ENCODE data around the gene ZBTB43. TPM values are rescaled to one million over a fixed set of nuclear protein-coding genes. Genes with fewer than 3 reads are reported as not detected.

Gene ZBTB43
- total and polyA plus RNA-seq, 3 experiments from 2014 or later: 14.6 to 22.8 (median 21.8) TPM

DNA sequence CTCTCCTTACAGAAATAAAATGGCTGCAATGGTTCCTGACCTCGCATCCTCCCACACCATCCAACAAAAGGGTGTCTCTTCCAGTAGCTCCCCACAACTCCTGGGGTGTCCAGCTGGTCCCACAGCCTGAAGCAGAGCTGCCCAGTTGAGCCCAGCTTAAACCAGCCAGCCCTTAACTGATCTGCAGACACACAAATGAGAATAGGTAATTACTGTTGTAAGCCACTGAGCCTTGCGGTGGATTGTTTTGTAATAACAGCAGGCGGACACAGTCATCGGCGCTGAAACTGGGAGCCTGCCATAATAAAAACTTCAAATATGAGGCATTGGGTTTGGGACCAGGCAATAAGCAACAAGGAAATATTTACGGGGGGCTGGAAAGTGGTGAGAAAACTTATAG, 10.4 kb upstream of the ZBTB43 start:
- POLR2A ChIA-PET: no interaction called here
- no peaks in the 10 kb centered on the region for H3K4me1 Mint-ChIP-seq
- DNase-seq: no peak
- H3K4me3 Mint-ChIP-seq: no peak overlapping the region
- peaks cover 0 to 5% (median 2%) of the 10 kb centered on the region in 3 donors for H3K36me3 Mint-ChIP-seq
- Histone ChIP-seq H3K4me1 (ENCODE audit: insufficient read depth, low read length) (no peaks in the 10 kb centered on the region), H3K27me3 (ENCODE audit: insufficient read depth, low read length, poor library complexity, severe bottlenecking) (peaks cover 9% of the 10 kb centered on the region), H3K9me3 (ENCODE audit: low read length) (no peaks in the 10 kb centered on the region), H3K36me3 (ENCODE audit: insufficient read depth, low read length) (no peaks in the 10 kb centered on the region), H3K27ac (ENCODE audit: low read depth, low read length) (no peak overlapping the region), H3K4me3 (ENCODE audit: low read length) (no peak overlapping the region)
- no peak overlapping the region for H3K27ac Mint-ChIP-seq
- H3K27me3 Mint-ChIP-seq: peaks cover 32 to 35% of the 10 kb centered on the region in 2 donors
- CTCF ChIA-PET: interaction anchor here (1.5 to 1.6 kb wide), 3 partner anchors 10 to 89 kb away, joined by 3 to 6 read pairs (median 3); no protein-coding TSS in a partner anchor
- H3K9me3 Mint-ChIP-seq: peaks cover 0 to 4% (median 0%) of the 10 kb centered on the region in 5 donors

DNA sequence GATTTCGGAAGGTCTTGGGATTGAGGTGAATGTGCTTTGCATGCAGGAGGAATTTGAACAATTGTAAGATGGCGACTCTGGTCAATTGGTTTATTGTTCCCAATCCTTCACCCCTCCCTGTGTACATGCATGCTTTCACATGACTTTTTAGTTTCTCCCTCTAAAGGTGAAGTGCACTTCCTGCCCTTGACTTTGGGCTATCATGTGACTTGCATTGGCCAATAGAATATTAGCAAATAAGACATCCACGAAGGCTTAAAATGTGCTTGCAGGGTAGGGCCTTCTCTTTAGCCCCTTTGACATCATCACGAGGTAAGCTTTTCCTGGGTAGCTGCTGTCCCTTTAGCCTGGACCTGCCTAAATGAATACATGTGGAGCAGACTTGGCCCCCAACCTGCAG, 8.1 kb upstream of the ZBTB43 start:
- no peaks in the 10 kb centered on the region for H3K4me1 Mint-ChIP-seq
- Histone ChIP-seq H3K4me3 (ENCODE audit: low read length) (no peak overlapping the region), H3K27me3 (ENCODE audit: insufficient read depth, low read length, poor library complexity, severe bottlenecking) (no peaks in the 10 kb centered on the region), H3K9me3 (ENCODE audit: low read length) (no peaks in the 10 kb centered on the region), H3K36me3 (ENCODE audit: insufficient read depth, low read length) (no peaks in the 10 kb centered on the region), H3K27ac (ENCODE audit: low read depth, low read length) (no peak overlapping the region), H3K4me1 (ENCODE audit: insufficient read depth, low read length) (no peaks in the 10 kb centered on the region)
- no peak overlapping the region for H3K4me3 Mint-ChIP-seq
- H3K27ac Mint-ChIP-seq: no peak overlapping the region
- H3K9me3 Mint-ChIP-seq: peaks cover 0 to 4% (median 0%) of the 10 kb centered on the region in 5 donors
- CTCF ChIA-PET: interaction anchor here (0.6 kb wide), 1 partner anchor 47 kb away, joined by 3 read pairs; no protein-coding TSS in a partner anchor
- H3K36me3 Mint-ChIP-seq: peaks cover 0 to 5% (median 2%) of the 10 kb centered on the region in 3 donors
- no peak for DNase-seq
- H3K27me3 Mint-ChIP-seq: peaks cover 19 to 22% of the 10 kb centered on the region in 2 donors
- POLR2A ChIA-PET: no interaction called here

DNA sequence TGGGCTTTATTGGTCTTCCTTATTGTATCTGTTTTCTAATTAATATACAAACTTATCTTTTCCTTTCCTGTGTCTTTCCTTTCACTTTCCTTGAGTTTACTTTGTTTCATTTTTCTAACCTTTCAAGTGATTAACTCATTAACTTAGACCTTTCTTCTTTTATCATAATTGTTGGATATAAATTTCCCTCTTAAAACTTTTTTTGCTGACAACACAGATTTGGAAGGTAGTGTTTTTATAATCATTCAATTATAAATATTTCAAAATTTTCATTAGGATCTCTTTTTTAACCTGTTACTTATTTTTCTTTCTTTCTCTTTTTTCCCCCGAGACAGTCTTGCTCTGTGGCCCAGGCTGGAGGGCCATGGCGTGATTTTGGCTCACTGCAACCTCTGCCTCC, 6.9 kb upstream of the ZBTB43 start:
- DNase-seq: no peak
- no peaks in the 10 kb centered on the region for H3K9me3 ChIP-seq (ENCODE audit: low read length)
- no peaks in the 10 kb centered on the region for H3K27me3 ChIP-seq (ENCODE audit: insufficient read depth, low read length, poor library complexity, severe bottlenecking)
- Mint-ChIP-seq H3K4me3 (no peak overlapping the region), H3K9me3 (peaks cover 0 to 4% (median 0%) of the 10 kb centered on the region in 5 donors), H3K27ac (no peak overlapping the region), H3K36me3 (peaks cover 0 to 5% (median 2%) of the 10 kb centered on the region in 3 donors), H3K27me3 (peaks cover 10 to 12% of the 10 kb centered on the region in 2 donors), H3K4me1 (no peaks in the 10 kb centered on the region)
- no peak overlapping the region for H3K4me3 ChIP-seq (ENCODE audit: low read length)
- CTCF ChIA-PET: no interaction called here
- H3K27ac ChIP-seq (ENCODE audit: low read depth, low read length): no peak overlapping the region
- POLR2A ChIA-PET: no interaction called here
- no peaks in the 10 kb centered on the region for H3K4me1 ChIP-seq (ENCODE audit: insufficient read depth, low read length)
- H3K36me3 ChIP-seq (ENCODE audit: insufficient read depth, low read length): no peaks in the 10 kb centered on the region

DNA sequence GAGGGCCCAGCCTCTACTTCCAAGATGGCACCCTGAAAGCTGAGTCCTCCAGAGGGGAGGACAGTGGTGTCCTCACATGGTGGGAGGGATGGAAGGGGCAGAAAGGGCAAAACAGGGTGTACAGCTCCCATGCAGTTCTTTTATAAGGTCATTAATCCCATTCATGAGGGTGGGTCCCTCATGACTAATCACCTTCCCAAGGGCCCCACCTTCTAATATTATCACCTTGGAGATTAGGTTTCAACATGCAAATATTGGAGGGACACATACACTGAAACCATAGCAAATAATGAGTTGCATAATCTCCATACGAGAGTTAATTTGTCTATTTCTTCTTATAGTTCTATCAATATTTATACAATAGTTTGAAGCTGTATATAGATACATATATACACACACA, 5.8 kb upstream of the ZBTB43 start:
- Mint-ChIP-seq H3K4me3 (no peak overlapping the region), H3K9me3 (peaks cover 0 to 4% (median 0%) of the 10 kb centered on the region in 5 donors), H3K36me3 (peaks cover 0 to 5% (median 2%) of the 10 kb centered on the region in 3 donors), H3K4me1 (peaks cover 2 to 3% (median 3%) of the 10 kb centered on the region in 3 donors), H3K27me3 (peaks cover 4 to 7% of the 10 kb centered on the region in 2 donors), H3K27ac (no peak overlapping the region)
- ChIA-PET POLR2A (no interaction called here), CTCF (interaction anchor here (1.0 to 1.3 kb wide), 2 partner anchors 10 to 18 kb away, joined by 3 to 5 read pairs; no protein-coding TSS in a partner anchor)
- Histone ChIP-seq H3K27ac (ENCODE audit: low read depth, low read length) (no peak overlapping the region), H3K4me3 (ENCODE audit: low read length) (no peak overlapping the region), H3K4me1 (ENCODE audit: insufficient read depth, low read length) (no peaks in the 10 kb centered on the region), H3K36me3 (ENCODE audit: insufficient read depth, low read length) (no peaks in the 10 kb centered on the region), H3K9me3 (ENCODE audit: low read length) (no peaks in the 10 kb centered on the region), H3K27me3 (ENCODE audit: insufficient read depth, low read length, poor library complexity, severe bottlenecking) (no peaks in the 10 kb centered on the region)
- no peak for DNase-seq

DNA sequence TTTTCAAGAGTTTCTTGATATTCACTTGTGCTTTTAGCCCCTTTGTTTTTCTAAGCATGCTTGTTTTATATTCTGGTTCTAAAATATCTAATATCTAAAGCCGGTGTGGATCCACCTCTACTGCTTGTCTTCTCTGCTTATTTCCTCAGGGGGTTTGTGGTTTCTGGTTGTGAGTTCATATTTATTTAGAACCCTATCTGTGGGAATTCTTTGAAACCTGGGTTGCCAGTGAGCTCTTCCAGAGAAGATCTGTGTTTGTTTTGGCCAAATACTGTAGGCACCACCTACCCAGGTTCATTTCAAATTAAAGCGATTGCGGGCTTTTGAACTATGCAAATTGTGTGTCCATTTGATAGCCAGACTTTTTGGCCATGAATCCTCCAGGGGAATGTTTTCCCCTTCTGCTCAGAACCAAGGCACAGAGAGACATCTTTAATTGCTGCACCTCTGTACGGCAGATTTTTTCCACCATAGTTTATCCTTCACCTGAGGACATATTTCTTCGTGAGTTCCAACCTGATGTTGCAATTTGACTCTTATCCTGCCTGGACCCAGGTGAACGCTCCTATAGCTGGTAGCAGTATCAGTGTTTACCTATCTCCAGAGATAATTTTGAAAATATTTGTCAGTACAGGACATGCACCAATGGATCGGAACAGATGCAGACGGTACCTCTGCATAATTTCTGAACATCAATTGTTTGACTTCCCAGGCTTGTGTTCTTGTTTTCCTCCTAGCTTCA, 2.4 kb upstream of the ZBTB43 start:
- no peaks in the 10 kb centered on the region for H3K9me3 ChIP-seq (ENCODE audit: low read length)
- Mint-ChIP-seq H3K27ac (peak overlapping the region in 2 of 8 donors; percentile 46 to 72), H3K4me3 (no peak overlapping the region), H3K27me3 (peaks cover 0 to 4% of the 10 kb centered on the region in 2 donors), H3K9me3 (peaks cover 0 to 2% (median 0%) of the 10 kb centered on the region in 5 donors), H3K36me3 (peaks cover 0 to 13% (median 0%) of the 10 kb centered on the region in 3 donors), H3K4me1 (peaks cover 26 to 33% (median 31%) of the 10 kb centered on the region in 3 donors)
- no peak overlapping the region for H3K27ac ChIP-seq (ENCODE audit: low read depth, low read length)
- H3K4me1 ChIP-seq (ENCODE audit: insufficient read depth, low read length): peaks cover 23% of the 10 kb centered on the region
- ChIA-PET CTCF (interaction anchor here (2.5 kb wide), 1 partner anchor 96 kb away, joined by 13 read pairs; no protein-coding TSS in a partner anchor), POLR2A (no interaction called here)
- no peak overlapping the region for H3K4me3 ChIP-seq (ENCODE audit: low read length)
- no peaks in the 10 kb centered on the region for H3K27me3 ChIP-seq (ENCODE audit: insufficient read depth, low read length, poor library complexity, severe bottlenecking)
- H3K36me3 ChIP-seq (ENCODE audit: insufficient read depth, low read length): no peaks in the 10 kb centered on the region
- DNase-seq: no peak

DNA sequence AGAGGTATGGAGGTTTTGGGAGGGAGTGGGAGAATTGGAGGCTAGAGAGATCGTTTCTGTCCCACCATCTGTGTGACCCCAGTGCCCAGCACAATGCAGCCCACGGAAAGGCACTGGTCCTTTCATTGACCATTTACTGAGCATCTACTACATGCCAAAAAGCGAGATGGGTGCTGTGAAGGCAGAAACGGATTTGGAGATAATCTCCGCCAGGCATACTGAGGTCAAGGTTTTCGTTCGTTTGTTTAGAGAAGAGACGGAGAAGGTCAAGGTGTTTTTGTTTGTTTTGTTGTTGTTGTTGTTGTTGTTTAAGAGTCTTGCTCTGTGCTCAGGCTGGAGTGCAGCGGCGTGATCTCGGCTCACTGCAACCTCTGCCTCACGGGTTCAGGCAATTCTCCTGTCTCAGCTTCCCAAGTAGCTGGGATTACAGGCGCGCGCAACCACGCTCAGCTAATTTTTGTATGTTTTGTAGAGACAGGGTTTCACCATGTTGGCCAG, 593 bp upstream of the ZBTB43 start:
- H3K36me3 ChIP-seq (ENCODE audit: insufficient read depth, low read length): peaks cover 3% of the 10 kb centered on the region
- Mint-ChIP-seq H3K4me1 (peaks cover 39 to 51% (median 47%) of the 10 kb centered on the region in 3 donors), H3K36me3 (peaks cover 0 to 24% (median 0%) of the 10 kb centered on the region in 3 donors), H3K9me3 (peaks cover 0 to 2% (median 0%) of the 10 kb centered on the region in 5 donors), H3K27ac (peak overlapping the region; percentile 85 to 99 (median 96)), H3K4me3 (peak overlapping the region; percentile 88 to 100 (median 94)), H3K27me3 (peaks cover 0 to 2% of the 10 kb centered on the region in 2 donors)
- no peak for DNase-seq
- H3K9me3 ChIP-seq (ENCODE audit: low read length): no peaks in the 10 kb centered on the region
- H3K27me3 ChIP-seq (ENCODE audit: insufficient read depth, low read length, poor library complexity, severe bottlenecking): no peaks in the 10 kb centered on the region
- peak overlapping the region; percentile 96 for H3K27ac ChIP-seq (ENCODE audit: low read depth, low read length)
- ChIA-PET POLR2A (interaction anchor here (1.5 to 1.6 kb wide), 2 partner anchors 85 to 98 kb away, joined by 4 to 5 read pairs; no protein-coding TSS in a partner anchor), CTCF (interaction anchor here (0.8 to 2.5 kb wide), 4 partner anchors 12 to 98 kb away, joined by 4 to 13 read pairs (median 4); no protein-coding TSS in a partner anchor)
- H3K4me3 ChIP-seq (ENCODE audit: low read length): peak overlapping the region; percentile 94
- H3K4me1 ChIP-seq (ENCODE audit: insufficient read depth, low read length): peaks cover 23% of the 10 kb centered on the region

DNA sequence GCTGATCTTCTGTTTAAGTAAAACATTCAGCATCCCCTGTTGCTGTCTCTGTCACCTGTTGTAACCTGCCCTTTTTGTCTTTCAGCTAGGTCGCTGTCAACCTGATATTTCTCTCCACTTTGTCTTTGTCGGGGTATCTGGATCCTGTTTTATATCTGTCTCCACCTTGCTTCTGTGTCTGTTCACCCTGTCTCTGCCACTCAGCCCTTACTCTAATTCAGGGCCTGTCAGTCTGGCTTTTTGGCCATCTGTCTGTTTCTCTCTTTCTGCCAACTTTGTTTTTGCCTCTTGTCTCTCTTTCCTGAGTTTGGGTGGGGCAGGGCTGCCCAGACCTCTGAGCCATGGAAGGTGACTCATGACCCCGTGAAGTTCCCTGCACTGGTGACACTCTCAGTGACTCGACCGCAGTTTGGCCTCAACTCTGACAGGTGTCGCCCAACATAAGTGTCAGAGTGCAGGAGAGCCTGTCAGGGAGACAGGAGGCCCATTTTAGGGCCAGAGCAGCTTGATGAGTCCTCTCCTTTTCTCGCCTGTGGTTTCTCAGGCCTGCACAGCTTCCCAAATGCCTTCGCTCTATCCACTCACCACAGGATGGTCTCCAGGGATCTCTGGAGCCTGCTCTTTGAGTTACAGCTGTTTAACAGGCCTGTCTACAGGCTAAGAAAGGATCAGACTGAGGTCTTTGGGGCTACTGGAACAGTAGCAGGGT, 868 bp downstream of the ZBTB43 start:
- peak; percentile 13 to 91 (median 77) for DNase-seq
- Mint-ChIP-seq H3K9me3 (peaks cover 0 to 2% (median 0%) of the 10 kb centered on the region in 5 donors), H3K27ac (peak overlapping the region; percentile 94 to 100 (median 99)), H3K36me3 (peaks cover 0 to 31% (median 0%) of the 10 kb centered on the region in 3 donors), H3K27me3 (peaks cover 0 to 2% of the 10 kb centered on the region in 2 donors), H3K4me3 (peak overlapping the region; percentile 92 to 100 (median 94)), H3K4me1 (peaks cover 39 to 55% (median 52%) of the 10 kb centered on the region in 3 donors)
- Histone ChIP-seq H3K27me3 (ENCODE audit: insufficient read depth, low read length, poor library complexity, severe bottlenecking) (no peaks in the 10 kb centered on the region), H3K4me3 (ENCODE audit: low read length) (peak overlapping the region; percentile 94), H3K4me1 (ENCODE audit: insufficient read depth, low read length) (peaks cover 23% of the 10 kb centered on the region), H3K27ac (ENCODE audit: low read depth, low read length) (peak overlapping the region; percentile 96), H3K9me3 (ENCODE audit: low read length) (no peaks in the 10 kb centered on the region), H3K36me3 (ENCODE audit: insufficient read depth, low read length) (peaks cover 7% of the 10 kb centered on the region)
- ChIA-PET POLR2A (interaction anchor here (0.5 to 1.8 kb wide), 4 partner anchors 82 to 1542 kb away, joined by 3 to 9 read pairs (median 4); no protein-coding TSS in a partner anchor), CTCF (interaction anchor here (1.5 kb wide), 1 partner anchor 23 kb away, joined by 5 read pairs; no protein-coding TSS in a partner anchor)

Measured in CD8-positive, alpha-beta memory T cell (primary cell).